HEK293T (cell line): ENCODE results near the gene YARS1.

Source experiments
- CTCF ChIA-PET: fragments of 350-600 bp; formaldehyde crosslinking; extraction: SDS; loops from one replicate; lab custom pipeline; 2021; ENCODE audit warnings: antibody characterized with exemption, inconsistent platforms; lab: Yijun Ruan, JAX
- POLR2A ChIA-PET: fragments of 350-600 bp; formaldehyde crosslinking; extraction: SDS; loops from one replicate; lab custom pipeline; 2020; ENCODE audit warnings: antibody characterized with exemption, inconsistent platforms; lab: Yijun Ruan, JAX
- DNase-seq: peaks from one replicate; pipeline ENCODE4 v3.0.0; 2012; ENCODE audit warnings: mixed read lengths; ENCODE audit errors: extremely low spot score
- ARNT ChIP-seq: fragments of 450-650 bp; IDR thresholded peaks from 2 replicates; pipeline ENCODE4 v1.6.1; 2017; ENCODE audit warnings: mild to moderate bottlenecking
- BHLHE40 ChIP-seq: fragments of 450-650 bp; IDR thresholded peaks from 2 replicates; pipeline ENCODE4 v1.6.1; 2016; ENCODE audit warnings: mild to moderate bottlenecking, moderate library complexity, borderline replicate concordance
- CTBP1 ChIP-seq: fragments of 450-650 bp; IDR thresholded peaks from 2 replicates; pipeline ENCODE4 v1.6.1; 2016; ENCODE audit warnings: borderline replicate concordance
- ELF4 ChIP-seq: fragments of 450-650 bp; IDR thresholded peaks from 2 replicates; pipeline ENCODE4 v1.6.1; 2017; ENCODE audit warnings: antibody characterized with exemption
- FOXA1 ChIP-seq: fragments of 450-650 bp; IDR thresholded peaks from 2 replicates; pipeline ENCODE4 v1.6.1; 2016; ENCODE audit warnings: mild to moderate bottlenecking
- FOXK2 ChIP-seq: fragments of 450-650 bp; IDR thresholded peaks from 2 replicates; pipeline ENCODE4 v1.6.1; 2016; ENCODE audit warnings: mild to moderate bottlenecking
- FOXM1 ChIP-seq: fragments of 450-650 bp; IDR thresholded peaks from 2 replicates; pipeline ENCODE4 v1.6.1; 2017; ENCODE audit warnings: mild to moderate bottlenecking, borderline replicate concordance
- HDGF ChIP-seq: fragments of 450-650 bp; IDR thresholded peaks from 2 replicates; pipeline ENCODE4 v1.6.1; 2017; ENCODE audit warnings: antibody characterized with exemption, borderline replicate concordance
- L3MBTL2 ChIP-seq: fragments of 450-650 bp; conservative IDR thresholded peaks from 2 replicates; pipeline ENCODE4 v1.6.1; 2016; ENCODE audit warnings: mild to moderate bottlenecking
- LEF1 ChIP-seq: fragments of 450-650 bp; IDR thresholded peaks from 2 replicates; pipeline ENCODE4 v1.6.1; 2017; ENCODE audit warnings: mild to moderate bottlenecking, borderline replicate concordance
- NFRKB ChIP-seq: fragments of 450-650 bp; IDR thresholded peaks from 2 replicates; pipeline ENCODE4 v1.6.1; 2016; ENCODE audit warnings: mild to moderate bottlenecking, moderate library complexity
- SP1 ChIP-seq: fragments of 450-650 bp; IDR thresholded peaks from 2 replicates; pipeline ENCODE4 v1.6.1; 2017
- SUZ12 ChIP-seq: fragments of 450-650 bp; IDR thresholded peaks from 2 replicates; pipeline ENCODE4 v1.6.1; 2016; ENCODE audit warnings: mild to moderate bottlenecking
- TARDBP ChIP-seq: fragments of 450-650 bp; IDR thresholded peaks from 2 replicates; pipeline ENCODE4 v1.6.1; 2016
- ZNF384 ChIP-seq: fragments of 450-650 bp; IDR thresholded peaks from 2 replicates; pipeline ENCODE4 v1.6.1; 2016
- TF ChIP-seq, protein P1 (sequence below): fragments of 450-650 bp; IDR thresholded peaks from 2 replicates; pipeline ENCODE4 v1.6.1; 2016

Gene YARS1

DNA sequence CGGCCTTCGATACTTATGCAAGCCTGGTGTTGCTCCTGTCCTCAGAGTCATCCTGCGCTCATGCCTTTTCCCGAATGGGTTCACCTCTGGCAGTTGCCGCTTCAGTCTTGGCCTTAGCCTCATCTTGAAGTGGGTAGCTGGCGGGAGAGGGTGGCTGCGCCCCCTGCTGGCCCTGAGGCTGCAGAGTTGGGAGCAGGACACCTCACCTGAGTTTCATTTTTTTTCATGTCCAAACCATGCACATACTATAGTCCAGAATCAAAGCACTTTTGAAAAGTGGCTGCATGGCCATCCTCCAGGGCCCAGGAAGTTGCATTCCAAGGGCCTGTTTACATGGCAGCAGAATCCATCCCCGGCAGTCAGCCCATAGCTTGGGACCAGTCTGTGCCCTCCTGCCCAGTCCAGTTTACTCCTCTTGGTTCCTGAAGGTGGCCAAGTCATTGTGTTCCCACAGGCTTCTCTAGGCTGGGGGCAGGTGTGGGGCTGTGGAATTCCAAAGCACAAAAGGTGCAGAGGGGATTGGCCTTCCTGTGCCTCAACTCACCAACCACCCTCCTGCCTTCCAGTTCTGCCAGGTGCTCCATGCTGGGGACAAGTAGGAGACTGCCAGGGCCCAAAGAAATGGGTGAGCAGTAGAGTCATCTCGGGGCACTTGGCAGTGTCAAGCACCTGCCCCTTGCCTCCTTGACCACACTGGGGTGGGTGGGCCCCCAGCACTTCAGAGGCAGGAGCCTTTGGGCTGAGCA, 44.0 kb downstream of the YARS1 start:
- TF ChIP-seq HDGF, result no peak
- no peak for TF ChIP-seq BHLHE40
- TF ChIP-seq LEF1, result no peak
- no peak for TF ChIP-seq ARNT
- POLR2A ChIA-PET, result interaction anchor here (1.0 to 2.0 kb wide), 8 partner anchors 11 to 378 kb away, joined by 3 to 11 read pairs (median 5); partner anchors contain the start of gene BSDC1
- CTCF ChIA-PET, result interaction anchor here (0.7 to 4.3 kb wide), 12 partner anchors 9 to 329 kb away, joined by 3 to 61 read pairs (median 4); no protein-coding TSS in a partner anchor
- DNase-seq, result peak; percentile 95

DNA sequence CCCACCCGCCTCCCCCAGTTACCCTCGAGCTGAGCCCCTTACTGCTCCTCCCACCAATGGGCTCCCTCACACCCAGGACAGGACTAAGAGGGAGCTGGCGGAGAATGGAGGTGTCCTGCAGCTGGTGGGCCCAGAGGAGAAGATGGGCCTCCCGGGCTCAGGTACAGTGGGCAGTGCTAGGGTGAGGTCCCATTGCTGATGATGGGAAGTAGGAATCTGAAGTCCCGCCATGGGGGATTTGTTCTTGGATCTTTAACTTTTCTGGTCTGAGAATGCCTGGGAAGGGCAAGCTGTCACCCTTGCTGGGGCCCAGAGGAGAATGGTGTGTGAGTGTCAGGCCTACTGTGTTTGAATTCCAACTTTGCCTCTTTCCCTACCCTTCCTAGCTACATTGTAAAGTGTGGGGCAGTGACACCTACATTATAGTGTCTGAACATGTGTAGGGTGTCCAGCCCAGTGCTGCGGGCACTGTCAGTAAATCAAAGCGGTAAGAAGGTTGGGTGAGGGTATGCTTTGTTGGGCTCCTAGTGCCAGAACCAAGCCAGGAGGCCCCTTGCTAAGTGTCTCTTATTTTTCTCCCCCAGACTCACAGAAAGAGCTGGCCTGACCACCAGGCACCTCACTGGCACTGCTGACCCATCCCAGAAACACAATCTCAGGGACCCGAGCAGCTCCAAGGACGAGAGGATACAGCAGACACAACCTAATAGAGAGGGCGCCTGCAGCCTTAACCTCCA, 44.7 kb downstream of the YARS1 start:
- no peak for TF ChIP-seq FOXM1
- TF ChIP-seq BHLHE40, result no peak
- no peak for TF ChIP-seq FOXA1
- no peak for TF ChIP-seq SUZ12
- TF ChIP-seq SP1, result no peak
- TF ChIP-seq HDGF, result peak; percentile 49; the same call in 1 of the 2 replicates
- TF ChIP-seq TARDBP, result no peak
- no peak for TF ChIP-seq L3MBTL2
- no peak for TF ChIP-seq NFRKB
- ChIA-PET POLR2A (interaction anchor here (1.0 to 1.8 kb wide), 6 partner anchors 10 to 378 kb away, joined by 3 to 11 read pairs (median 5); partner anchors contain the start of gene BSDC1), CTCF (interaction anchor here (0.7 to 4.3 kb wide), 8 partner anchors 10 to 329 kb away, joined by 3 to 61 read pairs (median 4); no protein-coding TSS in a partner anchor)
- no peak for DNase-seq

DNA sequence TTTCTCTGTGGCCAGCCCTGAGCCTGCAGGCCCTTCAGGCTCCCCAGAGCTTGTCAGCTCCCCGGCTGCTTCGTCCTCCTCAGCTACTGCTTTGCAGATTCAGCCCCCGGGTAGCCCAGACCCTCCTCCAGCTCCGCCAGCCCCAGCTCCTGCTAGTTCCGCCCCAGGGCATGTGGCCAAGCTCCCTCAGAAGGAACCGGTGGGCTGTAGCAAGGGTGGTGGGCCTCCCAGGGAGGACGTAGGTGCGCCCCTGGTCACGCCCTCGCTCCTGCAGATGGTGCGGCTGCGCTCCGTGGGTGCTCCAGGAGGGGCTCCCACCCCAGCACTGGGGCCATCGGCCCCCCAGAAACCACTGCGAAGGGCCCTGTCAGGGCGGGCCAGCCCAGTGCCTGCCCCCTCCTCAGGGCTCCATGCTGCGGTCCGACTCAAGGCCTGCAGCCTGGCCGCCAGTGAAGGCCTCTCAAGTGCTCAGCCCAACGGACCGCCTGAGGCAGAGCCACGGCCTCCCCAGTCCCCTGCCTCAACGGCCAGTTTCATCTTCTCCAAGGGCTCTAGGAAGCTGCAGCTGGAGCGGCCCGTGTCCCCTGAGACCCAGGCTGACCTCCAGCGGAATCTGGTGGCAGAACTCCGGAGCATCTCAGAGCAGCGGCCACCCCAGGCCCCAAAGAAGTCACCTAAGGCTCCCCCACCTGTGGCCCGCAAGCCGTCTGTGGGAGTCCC, 45.4 kb downstream of the YARS1 start:
- POLR2A ChIA-PET, result interaction anchor here (1.0 to 1.6 kb wide), 5 partner anchors 9 to 377 kb away, joined by 3 to 11 read pairs (median 5); partner anchors contain the start of gene BSDC1
- CTCF ChIA-PET, result interaction anchor here (0.6 to 4.3 kb wide), 4 partner anchors 43 to 323 kb away, joined by 3 to 61 read pairs (median 4); no protein-coding TSS in a partner anchor
- TF ChIP-seq FOXA1 (no peak), BHLHE40 (no peak), FOXK2 (no peak), ELF4 (no peak), CTBP1 (no peak), L3MBTL2 (no peak), ARNT (no peak), HDGF (no peak), ZNF384 (no peak), FOXM1 (no peak), TARDBP (no peak), SP1 (no peak)
- TF ChIP-seq, protein P1, sequence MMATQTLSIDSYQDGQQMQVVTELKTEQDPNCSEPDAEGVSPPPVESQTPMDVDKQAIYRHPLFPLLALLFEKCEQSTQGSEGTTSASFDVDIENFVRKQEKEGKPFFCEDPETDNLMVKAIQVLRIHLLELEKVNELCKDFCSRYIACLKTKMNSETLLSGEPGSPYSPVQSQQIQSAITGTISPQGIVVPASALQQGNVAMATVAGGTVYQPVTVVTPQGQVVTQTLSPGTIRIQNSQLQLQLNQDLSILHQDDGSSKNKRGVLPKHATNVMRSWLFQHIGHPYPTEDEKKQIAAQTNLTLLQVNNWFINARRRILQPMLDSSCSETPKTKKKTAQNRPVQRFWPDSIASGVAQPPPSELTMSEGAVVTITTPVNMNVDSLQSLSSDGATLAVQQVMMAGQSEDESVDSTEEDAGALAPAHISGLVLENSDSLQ, result no peak
- no peak for DNase-seq

DNA sequence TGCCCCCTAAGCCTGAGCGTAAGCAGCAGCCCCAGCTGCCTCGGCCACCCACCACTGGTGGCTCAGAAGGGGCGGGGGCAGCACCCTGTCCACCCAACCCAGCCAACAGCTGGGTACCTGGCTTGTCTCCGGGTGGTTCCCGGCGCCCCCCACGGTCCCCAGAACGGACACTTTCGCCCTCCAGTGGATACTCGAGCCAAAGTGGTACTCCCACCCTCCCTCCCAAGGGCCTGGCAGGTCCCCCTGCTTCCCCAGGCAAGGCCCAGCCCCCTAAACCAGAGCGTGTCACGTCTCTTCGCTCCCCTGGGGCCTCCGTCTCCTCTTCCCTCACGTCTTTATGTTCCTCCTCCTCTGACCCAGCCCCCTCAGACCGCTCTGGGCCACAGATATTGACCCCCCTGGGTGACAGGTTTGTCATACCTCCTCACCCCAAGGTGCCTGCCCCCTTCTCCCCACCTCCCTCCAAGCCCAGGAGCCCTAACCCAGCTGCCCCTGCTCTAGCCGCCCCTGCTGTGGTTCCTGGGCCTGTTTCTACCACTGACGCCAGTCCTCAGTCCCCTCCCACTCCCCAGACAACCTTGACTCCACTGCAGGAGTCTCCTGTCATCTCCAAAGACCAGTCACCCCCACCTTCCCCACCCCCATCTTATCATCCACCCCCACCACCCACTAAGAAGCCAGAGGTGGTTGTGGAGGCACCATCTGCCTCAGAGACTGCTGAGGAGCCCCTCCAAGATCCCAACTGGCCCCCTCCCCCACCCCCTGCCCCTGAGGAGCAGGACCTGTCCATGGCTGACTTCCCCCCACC, 46.2 kb downstream of the YARS1 start:
- TF ChIP-seq BHLHE40 (no peak), FOXK2 (no peak), HDGF (no peak), CTBP1 (no peak), SP1 (no peak), NFRKB (no peak), SUZ12 (no peak), ZNF384 (no peak), ARNT (no peak), ELF4 (no peak), L3MBTL2 (no peak), TARDBP (no peak), FOXM1 (no peak), FOXA1 (no peak), LEF1 (no peak)
- TF ChIP-seq, protein P1, result no peak
- POLR2A ChIA-PET, result interaction anchor here (1.0 kb wide), 1 partner anchor 42 kb away, joined by 3 read pairs; no protein-coding TSS in a partner anchor

DNA sequence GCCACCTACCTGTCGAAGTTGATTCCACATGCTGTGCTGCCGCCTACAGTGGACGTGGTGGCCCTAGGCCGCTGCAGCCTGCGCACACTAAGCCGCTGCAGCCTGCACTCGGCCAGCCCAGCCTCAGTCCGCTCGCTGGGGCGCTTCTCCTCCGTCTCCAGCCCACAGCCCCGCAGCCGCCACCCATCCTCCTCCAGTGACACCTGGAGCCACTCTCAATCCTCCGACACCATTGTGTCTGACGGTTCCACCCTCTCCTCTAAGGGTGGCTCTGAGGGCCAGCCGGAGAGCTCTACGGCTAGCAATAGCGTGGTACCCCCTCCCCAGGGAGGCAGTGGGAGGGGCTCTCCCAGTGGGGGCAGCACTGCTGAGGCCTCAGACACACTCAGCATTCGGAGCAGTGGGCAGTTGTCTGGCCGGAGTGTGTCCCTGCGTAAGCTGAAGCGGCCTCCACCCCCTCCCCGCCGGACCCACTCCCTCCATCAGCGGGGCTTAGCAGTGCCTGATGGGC, 46.9 kb downstream of the YARS1 start:
- DNase-seq, result no peak
- POLR2A ChIA-PET, result no interaction called here
- no peak for TF ChIP-seq SUZ12
- no peak for TF ChIP-seq BHLHE40
- no peak for TF ChIP-seq L3MBTL2
- TF ChIP-seq, protein P1, result no peak
- TF ChIP-seq FOXK2, result no peak
- TF ChIP-seq FOXM1, result no peak
- TF ChIP-seq HDGF, result no peak
- no peak for TF ChIP-seq SP1
- no peak for TF ChIP-seq TARDBP
- no peak for TF ChIP-seq FOXA1
- TF ChIP-seq NFRKB, result no peak
- no peak for TF ChIP-seq ELF4
- CTCF ChIA-PET, result interaction anchor here (1.3 to 2.1 kb wide), 2 partner anchors 15 to 58 kb away, joined by 3 to 7 read pairs; no protein-coding TSS in a partner anchor

More for the DNA sequence above, 46.2 kb downstream of the YARS1 start:
- CTCF ChIA-PET, result interaction anchor here (0.6 to 0.7 kb wide), 2 partner anchors 42 to 59 kb away, joined by 3 to 4 read pairs; no protein-coding TSS in a partner anchor
- no peak for DNase-seq
